T-cell (primary cell): ENCODE results near the gene HMGB2. TPM values are rescaled to one million over a fixed set of nuclear protein-coding genes. Genes with fewer than 3 reads are reported as not detected.

Experiments used
- ATAC-seq, 4 experiments: fragments of 200-7000 bp in 3 of 4; fragments of 150-1000 bp in 1 of 4; cut with Tn5 transposase; replicated peaks in 1 of 4; 1 replicate in 3 of 4; 2 replicates in 1 of 4; pipeline ENCODE4 v1.10.0; 2021; ENCODE audit warnings: moderate library complexity in 3 of 4, mild to moderate bottlenecking in 2 of 4, moderate number of reproducible peaks in 1 of 4
- CTCF ChIA-PET, 2 donors: fragments of 300-600 bp; sonication (Branson Sonifier 250); formaldehyde crosslinking; loops; one replicate each; lab custom pipeline; 2022; ENCODE audit warnings: antibody characterized with exemption in 2 of 2; lab: Charles Lee
- POLR2A ChIA-PET, 2 donors: fragments of 300-600 bp; sonication (Branson Sonifier 250); formaldehyde crosslinking; loops; one replicate each; lab custom pipeline; 2022; ENCODE audit warnings: antibody characterized with exemption in 2 of 2; lab: Charles Lee
- DNase-seq, 35 experiments: peaks; one replicate each; pipeline versions ENCODE4 v3.0.0 to v3.0.0-alpha.2; 2013 to 2023
- H3K27ac ChIP-seq: one replicate; pipeline ENCODE4 v1.5.1; 2013; ENCODE audit warnings: low read length
- H3K27me3 ChIP-seq, 2 experiments: replicated peaks in 1 of 2; 1 replicate in 1 of 2; 2 replicates in 1 of 2; pipeline versions ENCODE4 v1.6.1 to v1.7.0; 2013; ENCODE audit warnings: low read length in 1 of 2, mixed read lengths in 1 of 2; ENCODE audit not compliant: control insufficient read depth in 2 of 2, insufficient read depth in 2 of 2; ENCODE audit errors: extremely low read depth in 1 of 2
- H3K36me3 ChIP-seq, 2 donors: 1 replicate in 1 of 2; 2 replicates in 1 of 2; pipeline versions ENCODE4 v1.6.1 to v1.7.0; 2013; ENCODE audit warnings: low read length in 1 of 2; ENCODE audit not compliant: control insufficient read depth in 2 of 2, insufficient read depth in 1 of 2; ENCODE audit errors: extremely low read depth in 1 of 2
- H3K4me1 ChIP-seq, 2 experiments: 1 replicate in 1 of 2; 2 replicates in 1 of 2; pipeline versions ENCODE4 v1.6.1 to v1.7.0; 2013; ENCODE audit warnings: low read length in 2 of 2, mixed read lengths in 1 of 2; ENCODE audit not compliant: insufficient read depth in 2 of 2, control insufficient read depth in 1 of 2; ENCODE audit errors: extremely low read depth in 1 of 2
- H3K4me3 ChIP-seq, 2 donors: 1 replicate in 1 of 2; 2 replicates in 1 of 2; pipeline versions ENCODE4 v1.5.1 to v1.7.0; 2013; ENCODE audit warnings: mild to moderate bottlenecking in 2 of 2, low read length in 1 of 2, moderate library complexity in 1 of 2; ENCODE audit not compliant: control insufficient read depth in 1 of 2; ENCODE audit errors: extremely low read depth in 1 of 2
- H3K9me3 ChIP-seq: 2 replicates; pipeline ENCODE4 v1.7.0; 2013
- H3K27ac Mint-ChIP-seq, 2 donors: one replicate each; pipeline ENCODE4 v1.8.0; 2020 to 2021; ENCODE audit warnings: mild to moderate bottlenecking in 2 of 2, mixed read lengths in 2 of 2
- H3K27me3 Mint-ChIP-seq, 2 donors: one replicate each; pipeline ENCODE4 v1.8.0; 2021 to 2022; ENCODE audit warnings: mixed read lengths in 2 of 2
- H3K36me3 Mint-ChIP-seq: one replicate; pipeline ENCODE4 v1.8.0; 2021; ENCODE audit warnings: mixed read lengths
- H3K4me1 Mint-ChIP-seq, 3 donors: one replicate each; pipeline ENCODE4 v1.8.0; 2020 to 2022; ENCODE audit warnings: mixed read lengths in 3 of 3, mild to moderate bottlenecking in 1 of 3
- H3K4me3 Mint-ChIP-seq, 3 donors: one replicate each; pipeline ENCODE4 v1.8.0; 2020 to 2022; ENCODE audit warnings: mild to moderate bottlenecking in 3 of 3, mixed read lengths in 3 of 3, moderate library complexity in 3 of 3
- H3K9me3 Mint-ChIP-seq, 3 donors: one replicate each; pipeline ENCODE4 v1.8.0; 2020 to 2022; ENCODE audit warnings: mixed read lengths in 3 of 3
- whole genome bisulfite sequencing: methylation state at CpG from one replicate; pipeline ENCODE4 v1.1.5; 2013; ENCODE audit warnings: missing lambda C conversion rate; ENCODE audit not compliant: insufficient coverage; 5-methylcytosine and 5-hydroxymethylcytosine counted together
- total RNA-seq, 35 experiments: library from RNA in 6 of 35; stranded (reverse) in 6 of 35; fragments of 120-200 nt in 1 of 35; gene quantifications; one replicate each; pipeline versions ENCODE4 v1.2.1 to v1.2.4 and lab custom pipeline; 2013 to 2026

HMGB2 gene
- total RNA-seq, 5 donors from 2014 or later (not counting 1 experiment from before 2014, with no cell fraction given): 87.6 to 151 (median 103) TPM

GRCh38 chr4:173282256-173282562 is 51.9 kb downstream of the HMGB2 start:
- no peak overlapping the region for H3K4me3 ChIP-seq

DNA sequence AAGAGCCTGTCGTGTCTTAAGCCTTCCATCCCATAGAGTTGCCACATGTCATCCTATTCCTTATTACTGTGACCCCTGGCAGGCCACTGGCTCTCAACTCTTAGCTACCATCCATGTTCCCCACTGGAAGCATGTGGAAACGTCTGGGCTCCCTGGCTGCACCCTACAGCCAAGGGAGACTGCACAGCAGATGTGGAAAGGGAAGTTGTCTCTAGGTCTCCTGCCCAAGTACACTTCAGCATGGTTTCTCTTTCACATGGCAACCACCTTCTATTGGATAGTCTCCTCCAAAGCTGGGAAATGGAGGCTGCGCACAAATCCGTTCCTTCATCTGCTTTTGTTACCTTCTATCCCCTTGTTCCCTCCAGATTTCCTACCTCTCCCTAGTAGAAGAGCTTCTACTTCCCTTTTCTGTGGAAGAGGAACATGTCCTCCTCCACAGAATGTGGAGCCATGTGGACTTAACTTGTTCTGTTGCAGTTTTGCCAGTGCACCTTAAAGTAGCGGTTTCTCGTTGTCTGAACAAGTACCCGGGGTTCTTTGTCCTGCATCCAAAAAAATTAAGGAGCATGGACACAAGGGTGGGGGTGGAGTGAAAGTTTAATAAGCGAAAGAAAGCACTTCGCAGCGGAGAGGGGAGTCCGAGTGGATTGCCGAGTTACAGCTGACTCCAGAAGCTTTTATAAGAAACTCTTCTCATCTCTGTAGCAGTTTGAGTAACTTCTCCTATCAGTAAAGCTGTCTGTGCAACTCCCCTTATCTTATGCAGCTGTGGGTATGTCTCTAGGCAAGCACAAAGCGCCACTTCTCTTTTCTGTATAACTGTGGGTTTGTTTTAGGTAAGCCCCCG is 52.5 kb downstream of the HMGB2 start:
- Histone ChIP-seq H3K9me3 (peaks cover 18% of the 10 kb centered on the region), H3K27ac (no peak overlapping the region), H3K27me3 (no peaks in the 10 kb centered on the region), H3K4me3 (no peak overlapping the region), H3K4me1 (no peaks in the 10 kb centered on the region), H3K36me3 (peaks cover 0 to 3% of the 10 kb centered on the region in 2 donors)
- POLR2A ChIA-PET: interaction anchor here in 1 of 2 donors (0.6 kb wide), 1 partner anchor 11 kb away, joined by 3 read pairs; no protein-coding TSS in a partner anchor
- no peak for DNase-seq
- H3K4me3 Mint-ChIP-seq: peak overlapping the region in 1 of 3 donors; percentile 3
- no peak overlapping the region for H3K27ac Mint-ChIP-seq
- H3K27me3 Mint-ChIP-seq: no peaks in the 10 kb centered on the region
- 81% methylated on average over 6 of the region's 14 CpGs for WGBS
- H3K9me3 Mint-ChIP-seq: peaks cover 0 to 6% (median 6%) of the 10 kb centered on the region in 3 donors
- CTCF ChIA-PET: interaction anchor here (0.9 to 1.9 kb wide), 4 partner anchors 20 to 268 kb away, joined by 3 to 6 read pairs (median 4); no protein-coding TSS in a partner anchor
- H3K4me1 Mint-ChIP-seq: peaks cover 0 to 10% (median 2%) of the 10 kb centered on the region in 3 donors
- peaks cover 26% of the 10 kb centered on the region for H3K36me3 Mint-ChIP-seq
- no peak for ATAC-seq

More at GRCh38 chr4:173282256-173282562, 51.9 kb downstream of the HMGB2 start:
- H3K27ac Mint-ChIP-seq: no peak overlapping the region
- no peaks in the 10 kb centered on the region for H3K27me3 ChIP-seq
- H3K4me1 ChIP-seq: no peaks in the 10 kb centered on the region
- peaks cover 18% of the 10 kb centered on the region for H3K9me3 ChIP-seq
- H3K4me3 Mint-ChIP-seq: peak overlapping the region in 1 of 3 donors; percentile 3
- no peak overlapping the region for H3K27ac ChIP-seq
- ATAC-seq (no peak), DNase-seq (no peak)
- ChIA-PET POLR2A (interaction anchor here (0.6 kb wide), 2 partner anchors 11 to 42 kb away, joined by 3 to 11 read pairs; no protein-coding TSS in a partner anchor), CTCF (interaction anchor here in 1 of 2 donors (0.8 to 1.9 kb wide), 3 partner anchors 13 to 22 kb away, joined by 3 to 6 read pairs (median 3); no protein-coding TSS in a partner anchor)
- H3K4me1 Mint-ChIP-seq: peaks cover 0 to 10% (median 2%) of the 10 kb centered on the region in 3 donors
- peaks cover 28% of the 10 kb centered on the region for H3K36me3 Mint-ChIP-seq
- H3K36me3 ChIP-seq: peaks cover 0 to 3% of the 10 kb centered on the region in 2 donors
- 73% methylated on average over 3 of the region's 4 CpGs for WGBS
- H3K9me3 Mint-ChIP-seq: peaks cover 0 to 12% (median 7%) of the 10 kb centered on the region in 3 donors
- no peaks in the 10 kb centered on the region for H3K27me3 Mint-ChIP-seq

Other genes starting within 250 kb of the HMGB2 start
- 10 to 100 TPM; 12.2 to 16.6 (median 14.0) TPM for gene GALNT7, start 165.5 kb downstream of the HMGB2 start, total RNA-seq
- 1 to 10 TPM; 2.8 to 5.8 (median 4.1) TPM for gene SAP30, start 36.6 kb upstream of the HMGB2 start, total RNA-seq
- not detected for gene SCRG1, start 64.8 kb upstream of the HMGB2 start, total RNA-seq
- gene HAND2, start 195.9 kb upstream of the HMGB2 start, total RNA-seq: not detected